H9 (cell line): ENCODE measurements around the gene SPRED1. TPM values are rescaled to one million over a fixed set of nuclear protein-coding genes. Genes with fewer than 3 reads are reported as not detected.

Experiments
- DNase-seq: peaks from one replicate; pipeline ENCODE4 v3.0.0-alpha.2; 2017
- H2AFZ ChIP-seq: one replicate; pipeline ENCODE4 v1.6.1; 2013; ENCODE audit warnings: mild to moderate bottlenecking, low read length, control low read depth, moderate library complexity
- H2AK5ac ChIP-seq: 2 replicates; pipeline ENCODE4 v1.6.1; 2013; ENCODE audit warnings: low read length, control low read depth, mixed read lengths; ENCODE audit not compliant: insufficient read length
- H2BK120ac ChIP-seq: one replicate; pipeline ENCODE4 v1.6.1; 2013; ENCODE audit warnings: low read depth, mild to moderate bottlenecking, low read length, control low read depth, inconsistent platforms; ENCODE audit not compliant: poor library complexity, severe bottlenecking
- H2BK12ac ChIP-seq: 2 replicates; pipeline ENCODE4 v1.6.1; 2013; ENCODE audit warnings: low read length, control low read depth, mixed read lengths, low read depth; ENCODE audit not compliant: insufficient read length
- H2BK15ac ChIP-seq: 2 replicates; pipeline ENCODE4 v1.6.1; 2013; ENCODE audit warnings: low read depth, low read length, control low read depth
- H2BK20ac ChIP-seq: one replicate; pipeline ENCODE4 v1.6.1; 2013; ENCODE audit warnings: low read depth, mild to moderate bottlenecking, low read length, control low read depth, inconsistent platforms; ENCODE audit not compliant: poor library complexity, severe bottlenecking
- H2BK5ac ChIP-seq: 2 replicates; pipeline ENCODE4 v1.6.1; 2013; ENCODE audit warnings: low read length, control low read depth, mixed read lengths; ENCODE audit not compliant: insufficient read length
- H3K14ac ChIP-seq: 2 replicates; pipeline ENCODE4 v1.6.1; 2013; ENCODE audit warnings: low read length, control low read depth; ENCODE audit not compliant: insufficient read depth
- H3K18ac ChIP-seq: 2 replicates; pipeline ENCODE4 v1.6.1; 2013; ENCODE audit warnings: low read depth, mild to moderate bottlenecking, mixed read lengths, low read length, control low read depth; ENCODE audit not compliant: insufficient read length
- H3K23ac ChIP-seq: 2 replicates; pipeline ENCODE4 v1.6.1; 2013; ENCODE audit warnings: low read length, control low read depth, mixed read lengths, low read depth; ENCODE audit not compliant: insufficient read length
- H3K23me2 ChIP-seq: 2 replicates; pipeline ENCODE4 v1.6.1; 2013; ENCODE audit warnings: low read depth, mild to moderate bottlenecking, mixed read lengths, low read length, control low read depth; ENCODE audit not compliant: insufficient read length, poor library complexity, severe bottlenecking
- H3K27ac ChIP-seq: 2 replicates; pipeline ENCODE4 v1.5.1; 2013; ENCODE audit warnings: low read length, control low read depth, mixed read lengths, low read depth; ENCODE audit not compliant: insufficient read length
- H3K27me3 ChIP-seq: 2 replicates; pipeline ENCODE4 v1.6.1; 2013; ENCODE audit warnings: low read length, control low read depth, inconsistent platforms; ENCODE audit not compliant: insufficient read depth
- H3K4ac ChIP-seq: 2 replicates; pipeline ENCODE4 v1.6.1; 2013; ENCODE audit warnings: low read depth, mild to moderate bottlenecking, control low read depth, inconsistent platforms, low read length, moderate library complexity
- H3K4me1 ChIP-seq: 2 replicates; pipeline ENCODE4 v1.6.1; 2013; ENCODE audit warnings: low read length, control low read depth, inconsistent platforms; ENCODE audit not compliant: insufficient read depth
- H3K4me2 ChIP-seq: 2 replicates; pipeline ENCODE4 v1.6.1; 2013; ENCODE audit warnings: low read length, control low read depth, mixed read lengths; ENCODE audit not compliant: insufficient read length, insufficient read depth
- H3K56ac ChIP-seq: 2 replicates; pipeline ENCODE4 v1.6.1; 2013; ENCODE audit warnings: low read depth, mild to moderate bottlenecking, mixed read lengths, low read length, control low read depth; ENCODE audit not compliant: insufficient read length
- H3K79me1 ChIP-seq: 2 replicates; pipeline ENCODE4 v1.6.1; 2013; ENCODE audit warnings: low read depth, mild to moderate bottlenecking, moderate library complexity, low read length, control low read depth, inconsistent platforms; ENCODE audit not compliant: insufficient read depth, poor library complexity, severe bottlenecking
- H3K79me2 ChIP-seq: 2 replicates; pipeline ENCODE4 v1.6.1; 2013; ENCODE audit warnings: low read length, control low read depth, inconsistent platforms; ENCODE audit not compliant: insufficient read depth
- H3K9ac ChIP-seq: 2 replicates; pipeline ENCODE4 v1.6.1; 2013; ENCODE audit warnings: low read length, control low read depth, mixed read lengths; ENCODE audit not compliant: insufficient read length; ENCODE audit errors: extremely low read depth
- H3K9me3 ChIP-seq: one replicate; pipeline ENCODE4 v1.6.1; 2013; ENCODE audit warnings: low read depth, low read length, inconsistent platforms; ENCODE audit not compliant: control insufficient read depth
- H3T11ph ChIP-seq: one replicate; pipeline ENCODE4 v1.6.1; 2013; ENCODE audit warnings: mild to moderate bottlenecking, low read length, control low read depth, inconsistent platforms
- H4K20me1 ChIP-seq: one replicate; pipeline ENCODE4 v1.6.1; 2013; ENCODE audit not compliant: control insufficient read depth, insufficient read length, insufficient read depth
- H4K5ac ChIP-seq: 2 replicates; pipeline ENCODE4 v1.6.1; 2013; ENCODE audit warnings: low read depth, mild to moderate bottlenecking, mixed read lengths, low read length, control low read depth; ENCODE audit not compliant: insufficient read length
- H4K8ac ChIP-seq: replicated peaks from 2 replicates; pipeline ENCODE4 v1.6.1; 2013; ENCODE audit warnings: low read length, control low read depth, mixed read lengths, low read depth; ENCODE audit not compliant: insufficient read length
- H4K91ac ChIP-seq: 2 replicates; pipeline ENCODE4 v1.6.1; 2013; ENCODE audit warnings: low read depth, mild to moderate bottlenecking, moderate library complexity, mixed read lengths, low read length, control low read depth; ENCODE audit not compliant: insufficient read length
- H3K27ac Mint-ChIP-seq, 3 experiments: 2 replicates in 2 of 3; 3 replicates in 1 of 3; pipeline ENCODE4 v1.8.0; 2020 to 2021; ENCODE audit warnings: mixed read lengths in 3 of 3, mild to moderate bottlenecking in 1 of 3, moderate library complexity in 1 of 3
- H3K27me3 Mint-ChIP-seq: 2 replicates; pipeline ENCODE4 v1.8.0; 2021; ENCODE audit warnings: low read depth, mild to moderate bottlenecking, moderate library complexity, mixed read lengths
- H3K36me3 Mint-ChIP-seq, 3 experiments: 2 replicates in 2 of 3; 3 replicates in 1 of 3; pipeline ENCODE4 v1.8.0; 2020 to 2021; ENCODE audit warnings: low read depth in 3 of 3, mixed read lengths in 3 of 3; ENCODE audit not compliant: insufficient read depth in 1 of 3
- H3K4me1 Mint-ChIP-seq, 2 experiments: 2 replicates each; pipeline ENCODE4 v1.8.0; 2020; ENCODE audit warnings: mixed read lengths in 2 of 2
- H3K4me3 Mint-ChIP-seq, 2 experiments: 2 replicates in 1 of 2; 3 replicates in 1 of 2; pipeline ENCODE4 v1.8.0; 2020 to 2021; ENCODE audit warnings: mild to moderate bottlenecking in 2 of 2, mixed read lengths in 2 of 2, moderate library complexity in 1 of 2
- H3K9me3 Mint-ChIP-seq, 2 experiments: 2 replicates in 1 of 2; 3 replicates in 1 of 2; pipeline ENCODE4 v1.8.0; 2020; ENCODE audit warnings: mild to moderate bottlenecking in 2 of 2, mixed read lengths in 2 of 2, moderate library complexity in 1 of 2
- WGBS: extraction: QIAGEN DNeasy Blood & Tissue Kit; methylation state at CpG from one replicate; pipeline ENCODE4 v1.1.7; 2013; ENCODE audit warnings: missing lambda C conversion rate, low lambda C conversion rate, mixed read lengths; ENCODE audit not compliant: insufficient read length; ENCODE audit errors: extremely low coverage; 5-methylcytosine and 5-hydroxymethylcytosine counted together
- total RNA-seq: library from RNA; stranded (reverse); gene quantifications from 2 replicates; pipeline ENCODE4 v1.2.1, GENCODE V29; 2021
- TF ChIP-seq, protein P1 (sequence below): fragments of 200-600 bp; sonication (generic); conservative IDR thresholded peaks from 3 replicates; pipeline ENCODE4 v1.8.0; 2021; ENCODE audit warnings: antibody characterized with exemption, mild to moderate bottlenecking

SPRED1 gene
- total RNA-seq, 1 experiment from 2014 or later: 41.0 TPM

DNA sequence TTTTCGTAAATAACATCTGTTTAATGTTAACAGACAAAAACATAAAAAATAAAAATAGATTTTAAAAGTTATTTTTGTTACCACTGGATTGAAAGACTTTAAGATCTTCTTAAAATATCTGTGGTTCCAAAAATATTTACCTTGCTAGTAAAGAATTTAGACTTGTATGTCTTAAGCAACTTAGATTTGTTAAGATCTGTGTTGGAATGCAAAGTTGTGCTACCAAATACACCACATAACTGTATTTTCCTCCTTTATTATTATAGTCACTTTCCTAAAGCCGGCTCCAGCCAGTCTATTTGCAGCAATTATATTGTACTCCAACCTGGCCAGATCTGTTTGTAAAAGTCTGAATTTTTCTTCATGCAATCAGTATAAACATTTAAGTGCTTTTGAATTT is 63.7 kb downstream of the SPRED1 start:
- TF ChIP-seq, protein P1, sequence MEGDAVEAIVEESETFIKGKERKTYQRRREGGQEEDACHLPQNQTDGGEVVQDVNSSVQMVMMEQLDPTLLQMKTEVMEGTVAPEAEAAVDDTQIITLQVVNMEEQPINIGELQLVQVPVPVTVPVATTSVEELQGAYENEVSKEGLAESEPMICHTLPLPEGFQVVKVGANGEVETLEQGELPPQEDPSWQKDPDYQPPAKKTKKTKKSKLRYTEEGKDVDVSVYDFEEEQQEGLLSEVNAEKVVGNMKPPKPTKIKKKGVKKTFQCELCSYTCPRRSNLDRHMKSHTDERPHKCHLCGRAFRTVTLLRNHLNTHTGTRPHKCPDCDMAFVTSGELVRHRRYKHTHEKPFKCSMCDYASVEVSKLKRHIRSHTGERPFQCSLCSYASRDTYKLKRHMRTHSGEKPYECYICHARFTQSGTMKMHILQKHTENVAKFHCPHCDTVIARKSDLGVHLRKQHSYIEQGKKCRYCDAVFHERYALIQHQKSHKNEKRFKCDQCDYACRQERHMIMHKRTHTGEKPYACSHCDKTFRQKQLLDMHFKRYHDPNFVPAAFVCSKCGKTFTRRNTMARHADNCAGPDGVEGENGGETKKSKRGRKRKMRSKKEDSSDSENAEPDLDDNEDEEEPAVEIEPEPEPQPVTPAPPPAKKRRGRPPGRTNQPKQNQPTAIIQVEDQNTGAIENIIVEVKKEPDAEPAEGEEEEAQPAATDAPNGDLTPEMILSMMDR: no peak
- Histone ChIP-seq H2BK5ac (no peak overlapping the region), H3K18ac (no peak overlapping the region), H3K23me2 (no peaks in the 10 kb centered on the region), H2AK5ac (no peak overlapping the region), H3K4ac (no peak overlapping the region), H4K20me1 (no peaks in the 10 kb centered on the region), H3K79me1 (peaks cover 3% of the 10 kb centered on the region), H4K8ac (no peak overlapping the region), H3K4me1 (no peaks in the 10 kb centered on the region), H4K5ac (no peak overlapping the region), H3T11ph (no peak overlapping the region), H2AFZ (no peak overlapping the region), H2BK20ac (no peak overlapping the region), H3K27ac (no peak overlapping the region), H2BK120ac (no peak overlapping the region), H3K56ac (no peak overlapping the region), H3K23ac (no peak overlapping the region), H3K4me2 (no peak overlapping the region), H3K9ac (no peak overlapping the region), H2BK15ac (no peak overlapping the region), H3K79me2 (peaks cover 4% of the 10 kb centered on the region; the same call in 1 of the 2 replicates), H2BK12ac (no peak overlapping the region), H4K91ac (no peak overlapping the region), H3K9me3 (no peaks in the 10 kb centered on the region), H3K14ac (no peak overlapping the region), H3K27me3 (no peaks in the 10 kb centered on the region)
- H3K4me3 Mint-ChIP-seq: no peak overlapping the region
- no peaks in the 10 kb centered on the region for H3K9me3 Mint-ChIP-seq
- no CpG with 5 or more reads among the region's 2 CpGs for WGBS
- no peaks in the 10 kb centered on the region for H3K27me3 Mint-ChIP-seq
- H3K4me1 Mint-ChIP-seq: peaks cover 4 to 9% of the 10 kb centered on the region in 2 experiments; a peak in 3 of 4 replicates
- H3K27ac Mint-ChIP-seq: no peak overlapping the region
- no peak for DNase-seq
- peaks cover 0 to 7% (median 2%) of the 10 kb centered on the region in 3 experiments; a peak in 2 of 7 replicates for H3K36me3 Mint-ChIP-seq
